DOHH2 (cell line): ENCODE measurements around the gene SV2C.

Experiments used
- EZH2phosphoT487 ChIP-seq: fragments of 200-600 bp; sonication (generic); IDR thresholded peaks from 2 replicates; pipeline ENCODE4 v1.6.1; 2017; ENCODE audit warnings: borderline replicate concordance, mild to moderate bottlenecking, antibody characterized with exemption, low read length, moderate library complexity, mixed read lengths
- TF ChIP-seq, protein P1 (sequence below): fragments of 200-600 bp; sonication (generic); IDR thresholded peaks from one replicate; pipeline ENCODE4 v1.5.1; 2014; ENCODE audit warnings: antibody characterized with exemption, mild to moderate bottlenecking, low read depth, low read length; ENCODE audit not compliant: poor library complexity, severe bottlenecking

GRCh38 chr5:76152700-76153099 is 69.5 kb downstream of the SV2C start:
- TF ChIP-seq, protein P1, sequence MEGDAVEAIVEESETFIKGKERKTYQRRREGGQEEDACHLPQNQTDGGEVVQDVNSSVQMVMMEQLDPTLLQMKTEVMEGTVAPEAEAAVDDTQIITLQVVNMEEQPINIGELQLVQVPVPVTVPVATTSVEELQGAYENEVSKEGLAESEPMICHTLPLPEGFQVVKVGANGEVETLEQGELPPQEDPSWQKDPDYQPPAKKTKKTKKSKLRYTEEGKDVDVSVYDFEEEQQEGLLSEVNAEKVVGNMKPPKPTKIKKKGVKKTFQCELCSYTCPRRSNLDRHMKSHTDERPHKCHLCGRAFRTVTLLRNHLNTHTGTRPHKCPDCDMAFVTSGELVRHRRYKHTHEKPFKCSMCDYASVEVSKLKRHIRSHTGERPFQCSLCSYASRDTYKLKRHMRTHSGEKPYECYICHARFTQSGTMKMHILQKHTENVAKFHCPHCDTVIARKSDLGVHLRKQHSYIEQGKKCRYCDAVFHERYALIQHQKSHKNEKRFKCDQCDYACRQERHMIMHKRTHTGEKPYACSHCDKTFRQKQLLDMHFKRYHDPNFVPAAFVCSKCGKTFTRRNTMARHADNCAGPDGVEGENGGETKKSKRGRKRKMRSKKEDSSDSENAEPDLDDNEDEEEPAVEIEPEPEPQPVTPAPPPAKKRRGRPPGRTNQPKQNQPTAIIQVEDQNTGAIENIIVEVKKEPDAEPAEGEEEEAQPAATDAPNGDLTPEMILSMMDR = no peak
- TF ChIP-seq EZH2phosphoT487 = no peak
